HG03571 (cell line): ENCODE data around the gene DDX41.

Experiments used
- ATAC-seq: cut with Tn5 transposase; IDR thresholded peaks from one replicate; pipeline ENCODE4 v1.9.1; 2021; ENCODE audit not compliant: unreplicated experiment

The DDX41 gene

DNA sequence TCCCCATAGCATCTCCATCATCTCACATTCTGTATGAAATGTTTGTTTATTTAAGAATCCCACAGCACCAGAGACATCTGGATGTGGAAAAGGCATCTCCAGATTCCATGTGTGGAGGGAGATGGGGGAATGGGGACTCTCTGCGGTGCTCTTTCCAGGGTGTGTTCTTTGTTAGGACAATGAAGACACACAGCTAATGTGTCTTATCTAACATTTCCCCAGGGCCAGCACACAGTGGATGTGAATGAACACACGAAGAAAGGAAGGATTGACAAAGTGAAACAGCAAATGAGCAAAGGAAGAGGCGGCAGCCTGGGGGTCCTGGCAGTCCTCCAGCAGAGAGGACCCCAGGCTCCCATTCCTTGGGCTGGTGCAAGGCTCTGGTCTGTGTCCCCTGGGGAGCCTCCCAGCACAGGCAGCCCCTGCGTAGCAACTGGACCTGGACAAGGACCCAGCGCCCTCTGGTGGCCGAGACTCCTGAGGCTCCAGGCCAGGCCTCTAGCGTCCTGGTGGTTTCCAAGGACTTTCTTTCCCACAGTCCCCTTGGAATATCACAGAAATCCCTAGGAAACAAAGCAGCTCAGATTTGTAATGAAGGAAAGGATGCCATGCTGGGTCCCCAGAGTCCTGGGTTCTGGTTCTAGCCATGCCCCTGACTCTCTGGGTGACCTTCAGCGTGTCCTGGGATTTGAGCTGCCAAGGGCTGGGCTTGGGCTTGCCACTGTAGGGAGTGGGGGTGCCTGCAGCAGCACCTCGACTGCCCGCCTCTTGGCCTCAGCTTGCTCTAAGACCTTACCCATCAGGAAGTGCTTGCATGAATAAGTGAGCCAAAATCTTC, 15.9 kb downstream of the DDX41 start:
- ATAC-seq, result no peak

DNA sequence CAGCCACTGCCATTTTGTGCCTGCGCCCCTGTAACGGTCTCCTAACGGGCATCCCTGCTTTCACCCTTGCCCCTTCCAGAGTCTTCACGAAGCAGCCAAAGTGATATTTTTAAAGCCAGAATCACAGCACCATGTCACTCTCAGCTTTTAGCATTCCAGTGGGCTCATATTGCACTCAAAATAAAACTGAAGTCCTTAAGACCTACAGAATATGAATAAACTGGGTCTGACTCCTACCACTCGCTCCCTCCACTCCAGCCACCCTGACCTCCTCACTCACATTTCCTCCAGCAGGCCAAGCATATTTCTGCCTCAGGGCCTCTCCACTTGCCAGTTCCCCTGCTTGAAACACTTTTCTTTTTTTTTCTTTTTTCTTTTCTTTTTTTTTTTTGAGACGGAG, 16.9 kb downstream of the DDX41 start:
- ATAC-seq, result no peak

DNA sequence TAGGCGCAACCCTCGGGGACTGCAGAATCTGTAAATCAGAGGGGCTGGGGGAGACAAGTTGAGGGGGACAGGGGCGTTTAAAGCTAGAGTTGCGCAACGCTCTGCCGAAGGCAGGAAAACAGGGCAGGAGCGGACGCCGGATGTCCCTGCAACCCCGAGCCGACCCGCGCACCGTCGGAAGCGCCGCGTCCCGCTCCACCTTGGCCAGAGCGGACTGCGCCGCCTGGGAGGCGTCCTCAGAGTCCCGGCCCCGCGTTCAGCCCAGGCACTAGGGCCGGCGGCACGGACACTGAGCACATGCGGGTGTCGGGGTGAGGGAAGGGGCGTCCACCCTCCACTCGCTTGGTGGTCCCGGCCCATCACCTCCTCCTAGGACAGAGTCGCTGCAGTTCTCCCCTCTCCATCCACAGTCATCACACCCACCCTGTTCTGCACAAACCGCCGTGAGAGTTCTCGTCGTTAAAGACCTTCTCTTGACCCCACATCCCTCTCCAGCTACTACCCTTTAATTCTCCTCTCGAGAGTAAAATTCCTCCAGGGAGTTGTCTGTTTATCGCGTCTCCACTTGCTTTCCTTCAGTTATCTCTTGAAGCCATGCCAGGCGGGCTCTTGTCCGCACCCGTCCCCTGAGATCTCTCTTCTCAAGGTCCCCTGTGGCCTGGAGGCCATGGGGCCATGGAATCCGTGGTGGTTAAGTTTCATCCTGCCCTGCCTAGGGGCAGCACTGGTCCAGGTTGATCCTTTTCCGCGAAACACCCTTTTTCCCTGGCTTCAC, 18.6 kb downstream of the DDX41 start:
- ATAC-seq, result no peak

DNA sequence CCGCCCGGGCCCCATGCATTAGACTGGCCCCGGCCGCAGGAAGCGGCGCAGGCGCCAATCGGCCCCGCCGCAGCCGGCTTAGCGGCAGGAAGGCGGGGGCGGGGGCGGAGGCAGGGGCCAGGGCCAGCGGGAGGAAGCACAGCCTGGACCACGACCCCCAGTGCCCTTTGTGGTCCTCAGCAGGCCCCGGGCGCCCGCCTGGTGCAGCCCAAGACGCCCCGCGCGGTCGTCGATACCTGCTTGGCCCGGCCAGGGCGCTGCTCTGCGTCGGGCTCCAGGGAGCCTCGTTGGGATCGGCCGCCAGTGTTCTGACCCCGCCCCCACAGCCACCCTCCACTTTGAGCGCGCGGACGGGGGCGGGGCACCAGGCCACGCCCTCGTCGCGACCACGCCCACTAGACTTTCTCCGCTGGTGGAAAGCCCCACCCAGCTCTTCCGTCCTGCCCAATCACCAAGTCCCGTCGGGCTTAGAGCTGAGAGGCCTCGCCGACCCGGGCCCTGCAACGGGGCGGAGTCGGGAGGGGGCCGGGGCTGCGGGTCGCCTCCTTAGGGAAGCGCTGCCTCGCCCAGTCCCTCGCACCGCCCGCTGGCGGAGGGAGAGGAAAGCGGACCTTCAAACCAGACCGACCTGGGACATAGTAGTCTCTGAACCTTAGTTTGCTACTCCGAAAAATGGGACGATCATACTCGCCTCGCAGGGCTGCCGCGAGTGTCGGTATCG, 19.3 kb downstream of the DDX41 start, which contains the start of gene PDLIM7:
TSS of gene PDLIM7 (minus strand) at position 313 of the 721 bp plus-strand sequence. CDS start 1,092 bp downstream, outside the sequence.
- ATAC-seq, result peak; percentile 74

DNA sequence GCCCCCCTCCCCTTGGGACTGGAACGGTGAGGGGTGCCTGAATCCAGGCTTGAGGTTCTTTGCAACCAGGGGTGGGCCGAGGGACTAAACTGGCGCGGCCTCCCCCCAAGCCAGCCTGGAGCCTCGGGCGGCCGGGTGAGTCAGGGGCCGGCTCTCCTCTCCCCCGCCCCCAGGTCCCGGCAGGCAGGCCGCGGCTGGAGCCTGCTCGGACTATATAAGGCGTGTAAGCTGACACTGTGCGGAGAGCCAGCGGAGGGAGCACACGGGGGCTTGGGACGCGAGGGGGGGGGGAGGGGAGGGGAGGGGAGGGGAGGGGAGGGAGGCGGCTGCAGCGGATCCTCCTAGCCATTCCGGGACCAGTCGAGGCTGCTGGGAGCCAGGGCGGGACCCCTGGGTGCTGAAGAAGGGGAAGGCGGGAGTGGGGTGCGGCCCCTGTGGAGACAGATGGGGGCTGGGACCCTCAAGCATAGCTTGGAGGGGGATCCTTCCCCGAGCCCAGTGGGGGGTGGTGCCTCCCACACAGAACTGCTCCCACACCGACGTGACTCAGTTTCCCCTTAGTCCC, 20.0 kb downstream of the DDX41 start:
- ATAC-seq, result no peak

DNA sequence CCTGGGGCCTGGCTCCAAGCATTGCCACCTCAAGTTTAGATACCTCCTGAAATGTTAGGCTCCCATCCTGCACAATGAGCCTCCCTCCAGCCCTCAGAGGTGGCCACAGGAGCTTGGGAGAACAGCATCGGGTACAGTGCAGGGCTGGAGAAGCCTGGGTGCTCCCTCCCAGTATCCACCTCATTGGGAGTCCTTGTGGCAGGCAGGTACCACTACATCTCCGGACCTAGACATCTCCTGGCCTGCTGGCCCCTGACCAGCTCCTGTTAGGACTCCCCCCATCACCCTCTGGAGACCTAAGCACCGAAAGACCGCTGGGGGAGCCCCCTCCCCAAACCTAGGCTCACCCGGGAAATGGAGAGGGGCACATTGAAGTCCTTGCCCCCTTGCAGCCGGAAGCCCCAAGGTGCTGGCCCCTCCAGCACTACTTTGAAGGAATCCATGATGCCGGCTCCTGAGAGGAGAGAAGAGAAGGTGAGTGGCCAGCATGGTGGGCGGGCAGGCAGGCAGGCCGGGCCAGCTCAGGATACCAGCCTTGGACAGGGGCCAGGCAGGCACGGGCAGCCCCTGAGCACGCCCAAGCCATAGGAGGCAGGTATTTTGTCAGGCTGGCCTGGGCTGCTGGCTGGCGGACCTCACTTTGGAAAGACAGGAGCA, 20.6 kb downstream of the DDX41 start:
- ATAC-seq, result no peak

DNA sequence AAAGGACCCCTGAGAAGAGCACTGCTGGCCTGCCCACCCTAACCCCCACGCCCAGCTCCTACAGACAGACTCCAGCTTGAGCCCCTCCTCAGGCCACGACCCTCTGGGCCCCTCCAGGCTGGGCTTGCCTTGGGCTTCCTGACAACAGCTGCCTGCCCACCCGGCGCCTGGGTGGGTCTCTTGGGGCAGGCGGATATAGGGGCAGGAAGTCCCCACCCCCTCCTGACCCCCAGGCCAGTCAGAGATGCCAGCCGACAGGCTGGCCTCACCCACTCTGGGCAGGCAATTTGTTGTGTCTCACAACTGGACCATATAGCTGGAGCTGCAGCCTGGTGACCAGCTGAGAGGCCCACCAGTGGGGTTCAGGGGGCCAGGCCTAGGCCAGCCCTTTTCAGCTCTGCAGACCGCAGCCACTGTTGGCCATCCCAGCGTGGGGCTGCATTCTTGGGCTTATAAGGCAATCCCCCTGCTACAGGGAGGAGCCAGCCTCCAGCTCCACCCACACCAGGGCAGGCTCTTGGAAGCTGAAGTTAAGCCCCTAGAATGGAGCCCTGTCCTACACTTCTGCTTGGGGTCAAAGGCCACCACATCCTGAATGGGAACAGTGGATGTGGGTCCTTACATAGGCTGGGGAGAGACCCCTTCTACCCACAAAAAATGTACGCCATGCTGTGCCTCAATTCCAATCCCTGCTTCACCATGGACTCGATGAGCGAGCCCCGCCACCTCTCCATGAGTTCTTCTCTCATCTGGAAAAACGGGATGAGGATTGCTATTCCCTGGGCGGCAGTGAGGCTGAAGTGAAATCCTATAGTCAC, 21.3 kb downstream of the DDX41 start:
- ATAC-seq, result no peak

DNA sequence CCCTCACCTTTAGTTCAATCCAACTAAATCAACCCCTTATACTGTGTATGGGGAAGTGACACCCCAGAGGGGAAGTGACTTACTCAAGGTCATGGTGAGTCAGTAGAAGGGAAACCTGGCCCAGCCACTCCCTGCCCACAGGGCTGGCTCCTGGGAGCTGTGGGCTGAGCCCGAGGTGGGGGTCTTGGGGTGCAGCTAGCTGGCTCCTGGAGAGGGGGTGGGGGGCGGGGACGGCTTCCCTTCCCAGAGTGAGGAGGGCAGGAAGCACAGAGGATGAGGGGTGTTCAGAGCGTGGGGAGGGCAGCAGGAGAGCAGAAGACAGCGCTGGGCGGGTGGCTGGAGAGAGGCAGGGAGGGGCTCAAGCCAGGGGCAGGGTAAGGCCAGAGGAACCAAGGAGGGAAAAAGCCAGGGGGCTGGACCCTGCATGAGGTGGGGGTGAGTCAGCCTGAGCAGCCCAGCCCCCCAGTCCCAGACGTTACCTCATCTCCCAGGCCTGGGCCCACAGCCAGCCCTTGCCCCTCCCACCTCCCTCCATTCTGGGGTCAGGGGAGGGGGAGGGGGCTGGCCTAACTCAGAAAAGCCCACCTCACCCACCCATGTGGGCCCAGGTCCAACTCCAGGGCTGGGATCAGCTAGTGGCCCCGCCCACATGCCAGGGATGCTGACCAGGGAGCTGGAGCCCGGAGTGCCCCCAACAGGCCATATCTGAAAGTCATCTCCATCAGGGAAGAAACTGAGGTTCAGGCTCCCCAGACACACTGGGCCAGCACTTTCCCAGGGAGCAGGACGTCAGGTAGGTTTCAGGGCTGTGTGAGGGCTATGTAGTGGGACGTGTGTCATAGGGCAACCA, 22.2 kb downstream of the DDX41 start:
- no peak for ATAC-seq

DNA sequence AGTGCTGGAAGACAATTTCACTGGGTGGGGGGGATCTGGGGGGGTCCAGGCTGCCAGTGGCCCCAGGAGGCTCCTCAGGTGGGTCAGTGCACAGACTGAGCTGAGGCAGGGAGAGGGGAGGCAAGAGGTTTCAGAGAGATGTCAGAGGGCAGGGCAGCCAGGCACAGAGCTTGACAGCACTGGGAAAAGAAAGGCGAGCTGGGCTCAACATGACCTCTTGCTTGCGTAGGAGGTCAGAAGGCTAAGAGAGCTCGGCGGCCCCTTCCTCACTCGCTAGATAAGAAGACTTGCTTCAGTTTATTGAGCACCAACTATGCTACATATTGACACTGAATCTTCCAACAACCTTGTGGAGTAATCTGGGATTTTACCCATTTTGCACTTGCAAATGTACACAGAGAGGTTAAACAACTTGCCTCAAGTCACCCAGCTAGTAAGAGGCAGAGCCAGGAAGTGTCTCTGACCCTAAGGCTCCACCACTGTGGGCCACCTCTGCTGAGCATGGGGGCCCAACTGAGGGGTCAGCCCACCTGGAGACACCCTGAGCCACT, 22.9 kb downstream of the DDX41 start:
- ATAC-seq, result no peak

DNA sequence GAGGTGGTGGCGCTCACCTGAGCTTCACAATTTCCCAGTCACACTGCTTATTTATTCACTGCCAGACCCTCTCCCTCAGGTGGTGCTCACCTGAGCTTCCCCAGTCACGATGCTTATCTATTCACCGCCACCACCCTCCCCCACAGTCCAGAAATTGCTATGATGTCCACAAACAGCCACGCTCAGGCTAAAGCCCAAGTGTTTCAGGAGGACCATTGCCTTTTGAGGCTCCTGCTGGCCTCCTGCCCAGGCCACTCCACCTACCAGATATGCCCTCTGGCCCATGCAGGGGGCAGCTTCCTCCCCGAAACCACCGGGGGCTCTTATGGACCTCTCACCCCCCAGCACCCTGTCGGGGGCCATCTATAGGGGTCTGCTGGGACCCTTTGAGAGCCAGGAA, 23.9 kb downstream of the DDX41 start:
- ATAC-seq, result no peak

DNA sequence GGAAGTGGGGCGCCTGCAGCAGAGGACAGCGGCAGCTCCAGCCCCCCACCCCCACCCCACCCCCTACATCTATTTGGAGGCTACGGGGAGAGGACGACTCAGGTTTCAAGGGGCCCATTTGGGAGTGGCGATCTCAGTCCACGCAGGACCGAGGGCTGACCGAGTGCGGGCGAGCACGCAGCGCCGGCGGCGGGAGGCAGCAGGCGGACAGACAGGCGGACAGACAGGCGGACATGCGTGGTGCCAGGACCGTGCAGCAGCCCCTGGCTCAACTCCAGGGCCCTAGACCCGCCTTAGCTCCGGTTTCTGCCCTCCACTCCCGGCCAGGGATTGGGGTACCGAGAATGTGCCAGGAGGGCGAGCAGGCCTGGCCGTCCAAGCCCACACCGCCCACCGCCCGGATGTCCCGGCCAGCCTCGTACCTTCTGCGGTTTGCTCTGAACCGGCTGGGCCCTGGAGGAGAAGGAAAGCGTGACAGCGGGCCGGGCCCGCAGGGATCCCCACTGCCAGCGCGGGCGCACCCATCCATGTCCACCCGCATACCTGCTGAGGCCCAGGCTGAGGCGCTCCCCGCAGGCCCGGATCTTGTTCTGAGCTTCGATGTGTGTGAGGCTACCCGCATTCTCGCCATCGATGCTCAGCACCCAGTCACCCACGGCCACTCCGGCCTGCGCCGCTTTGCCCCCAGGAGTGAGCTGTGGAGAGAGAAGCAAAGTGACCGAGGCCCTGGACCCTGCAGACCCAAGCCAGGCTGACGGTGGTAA, 24.6 kb downstream of the DDX41 start:
- ATAC-seq, result no peak

DNA sequence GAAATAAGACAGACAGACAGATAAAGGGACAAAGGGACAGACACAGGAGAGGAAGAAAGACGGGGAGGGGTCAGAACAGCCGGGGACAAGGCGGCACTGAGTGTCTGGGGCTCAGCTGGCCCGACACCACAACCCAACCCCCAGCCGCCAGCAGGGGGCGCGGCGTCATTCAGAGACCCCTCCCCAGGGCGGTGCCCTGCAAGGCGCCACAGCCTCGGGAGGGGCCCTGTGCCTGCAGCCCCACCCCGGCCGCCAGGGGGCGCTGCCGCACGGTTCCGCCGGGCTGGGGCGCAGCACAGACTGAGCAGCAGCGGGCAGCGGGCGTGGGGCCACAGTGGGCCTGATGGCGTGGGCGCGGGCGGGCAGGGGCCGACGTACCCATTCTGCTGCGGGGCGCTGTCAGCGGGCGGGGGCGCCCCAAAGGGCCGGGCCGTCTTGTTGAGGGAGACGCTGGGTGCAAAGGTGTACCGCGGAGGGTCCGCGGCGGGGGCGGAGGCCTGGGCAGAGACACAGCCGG, 25.3 kb downstream of the DDX41 start:
- ATAC-seq, result no peak

DNA sequence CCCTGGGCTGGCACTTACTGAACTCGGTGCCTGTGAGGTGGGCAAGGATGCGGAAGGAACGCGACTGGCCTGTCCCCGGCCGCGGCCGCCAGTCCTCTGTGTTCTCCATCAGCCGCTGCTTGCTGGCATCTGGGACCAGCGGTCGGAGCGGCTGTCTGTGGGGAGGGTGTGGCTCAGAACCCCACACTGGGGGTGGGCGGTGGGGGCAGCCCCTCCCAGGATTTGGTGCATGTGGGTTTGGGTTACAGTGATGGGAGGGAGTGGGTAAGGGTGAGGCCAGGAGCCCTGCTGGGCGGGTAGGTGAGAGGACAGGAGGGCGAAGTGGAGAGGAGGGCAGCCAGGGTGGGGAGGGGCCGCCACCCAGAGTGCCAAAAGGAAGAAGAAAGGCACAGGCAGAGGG, 25.8 kb downstream of the DDX41 start:
- no peak for ATAC-seq

DNA sequence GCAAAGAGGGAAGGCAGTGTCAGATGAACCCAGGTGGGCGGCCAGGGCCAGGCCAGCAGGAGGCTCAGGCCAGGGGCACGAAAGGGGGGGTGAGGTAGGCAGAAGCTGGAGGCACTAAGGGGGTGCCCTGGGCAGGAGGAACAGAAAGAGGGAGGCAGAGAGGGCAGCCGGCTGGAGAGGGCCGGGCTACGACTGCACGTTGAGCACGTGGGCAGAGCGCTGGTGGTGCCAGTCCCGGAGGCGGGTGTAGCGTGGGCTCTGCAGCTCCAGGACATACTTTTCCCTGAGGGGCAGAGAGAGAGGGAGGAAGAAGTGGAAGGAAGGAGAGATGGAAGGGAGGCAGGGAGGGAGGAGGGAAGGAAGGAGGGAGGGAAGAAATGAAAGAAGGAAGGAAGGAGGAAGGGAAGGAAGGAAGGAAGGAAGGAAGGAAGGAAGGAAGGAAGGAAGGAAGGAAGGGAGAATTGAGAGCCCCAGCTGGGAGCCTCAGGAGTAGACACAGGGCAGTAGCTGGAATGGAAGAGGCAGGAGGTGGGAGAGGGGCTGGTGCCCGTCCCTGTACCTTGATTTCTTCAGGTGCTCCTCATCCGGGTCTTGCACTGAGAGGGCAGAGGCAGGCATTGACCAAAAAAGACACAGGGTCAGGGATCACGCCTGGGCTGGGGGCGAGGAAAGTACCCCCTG, 26.3 kb downstream of the DDX41 start:
- no peak for ATAC-seq

DNA sequence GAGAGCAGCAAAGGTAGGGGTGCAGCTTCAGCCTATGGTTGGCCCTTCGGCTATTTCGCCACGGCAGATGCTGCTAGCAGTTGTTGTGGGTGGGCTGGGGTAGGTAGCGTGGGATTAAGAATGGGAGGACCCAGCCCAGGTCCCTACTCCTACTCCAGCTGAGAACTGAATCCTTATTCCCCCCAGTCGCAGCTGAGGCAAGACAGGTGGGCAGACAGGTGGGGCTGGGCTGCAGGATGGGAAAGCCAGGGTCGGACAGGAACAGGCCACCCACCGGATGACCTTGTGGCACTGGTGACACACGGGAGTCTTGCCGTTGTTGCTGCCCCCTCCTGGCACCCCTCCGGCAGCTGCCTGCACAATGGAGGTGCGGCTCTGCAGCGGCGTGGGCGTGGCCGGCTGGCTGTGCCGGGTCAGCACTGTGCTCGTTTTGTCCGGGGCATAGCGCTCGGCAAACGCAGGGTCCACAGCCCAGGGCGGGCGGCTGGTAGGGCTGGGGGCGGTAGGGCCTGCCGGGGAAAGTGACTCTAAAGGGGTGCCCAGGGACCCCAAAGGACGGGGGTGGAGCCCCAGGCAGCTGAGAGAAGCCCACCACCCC, 27.5 kb downstream of the DDX41 start:
- no peak for ATAC-seq

DNA sequence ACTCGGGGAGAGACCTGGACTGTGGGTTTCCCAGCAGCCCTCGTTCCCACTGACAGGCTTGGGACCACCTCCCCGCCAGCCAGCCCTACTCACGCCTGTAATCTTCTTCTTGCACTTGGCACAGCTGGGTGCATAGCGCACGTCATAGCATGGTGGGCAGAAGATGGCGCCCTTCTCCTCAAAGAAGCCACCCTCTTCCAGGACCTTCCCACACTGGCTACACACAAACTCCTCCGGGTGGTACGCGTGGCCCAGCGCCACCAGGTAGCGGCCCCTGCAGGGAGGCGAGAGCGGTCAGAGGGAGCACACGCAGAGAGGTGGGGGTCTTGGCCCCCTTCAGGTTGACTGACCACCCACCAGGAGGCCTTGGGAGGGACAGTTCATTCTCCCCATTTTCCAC, 28.8 kb downstream of the DDX41 start:
- no peak for ATAC-seq

DNA sequence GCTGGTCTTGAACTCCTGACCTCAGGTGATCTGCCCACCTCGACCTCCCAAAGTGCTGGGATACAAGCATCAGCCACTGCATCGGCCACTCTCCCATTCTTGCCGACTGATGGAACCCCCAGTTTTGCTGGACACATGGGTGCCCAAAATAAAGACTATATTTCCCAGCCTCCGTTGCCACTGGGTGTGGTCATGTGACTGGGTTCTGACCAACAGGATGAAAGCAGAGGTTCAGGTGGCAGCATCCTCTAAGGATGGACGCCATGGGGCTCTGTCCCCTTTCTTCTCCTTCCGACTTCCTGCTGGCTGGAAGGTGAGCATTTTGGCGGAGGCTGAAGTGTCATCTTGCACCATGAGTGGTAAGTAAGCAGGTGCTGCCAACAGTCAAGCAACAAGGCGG, 29.6 kb downstream of the DDX41 start:
- no peak for ATAC-seq
